NK-92 (cell line): ENCODE measurements around the gene SEMA5B.

Experiments used
- DNase-seq: peaks from one replicate; lab custom pipeline; 2025; ENCODE audit not compliant: unreplicated experiment; lab: John Stamatoyannopoulos, UW

SEMA5B gene

GRCh38 chr3:122945230-122945629, 82.3 kb downstream of the SEMA5B start:
- DNase-seq: no peak

- DNase-seq: no peak
These were observed 82.8 kb downstream of the SEMA5B start for GRCh38 chr3:122944671-122945161.

GRCh38 chr3:122943828-122944190, 83.8 kb downstream of the SEMA5B start:
- no peak for DNase-seq

- DNase-seq: no peak
These were observed 84.4 kb downstream of the SEMA5B start for GRCh38 chr3:122942937-122943827.

GRCh38 chr3:122942239-122942638, 85.3 kb downstream of the SEMA5B start:
- no peak for DNase-seq

GRCh38 chr3:122941228-122942206, 86.0 kb downstream of the SEMA5B start:
- no peak for DNase-seq

GRCh38 chr3:122940628-122941086, 86.9 kb downstream of the SEMA5B start:
- DNase-seq: no peak

GRCh38 chr3:122938783-122939425, 88.7 kb downstream of the SEMA5B start:
- DNase-seq: no peak

GRCh38 chr3:122937745-122938144, 89.8 kb downstream of the SEMA5B start:
- no peak for DNase-seq

- DNase-seq: no peak
These were observed 90.6 kb downstream of the SEMA5B start for GRCh38 chr3:122936986-122937385.

- no peak for DNase-seq
These were observed 91.2 kb downstream of the SEMA5B start for GRCh38 chr3:122936335-122936734.

GRCh38 chr3:122934251-122934650, 93.3 kb downstream of the SEMA5B start:
- DNase-seq: no peak

- no peak for DNase-seq
These were observed 95.2 kb downstream of the SEMA5B start for GRCh38 chr3:122932251-122932967.

- DNase-seq: no peak
These were observed 95.9 kb downstream of the SEMA5B start for GRCh38 chr3:122931636-122932035.

GRCh38 chr3:122930063-122930997, 97.2 kb downstream of the SEMA5B start:
- no peak for DNase-seq

- DNase-seq: no peak
These were observed 98.1 kb downstream of the SEMA5B start for GRCh38 chr3:122929188-122930062.

GRCh38 chr3:122928396-122929187, 99.0 kb downstream of the SEMA5B start:
- no peak for DNase-seq
